GM23248 (cell line): ENCODE measurements around the gene CEMIP. TPM values are rescaled to one million over a fixed set of nuclear protein-coding genes. Genes with fewer than 3 reads are reported as not detected.
A peak's percentile ranks its signal among the peaks of the same experiment; 100 is the strongest.
"Not testable (repeated sequence)": the region's sequence is repeated elsewhere in the genome, so short reads cannot be mapped to it uniquely, and the experiment has no call there.

Experiments used
- DNase-seq: peaks from one replicate; pipeline ENCODE4 v3.0.0-alpha.2; 2015
- H2AFZ ChIP-seq: fragments of 200-600 bp; sonication (generic); 2 replicates; pipeline ENCODE4 v1.6.1; 2016; ENCODE audit warnings: antibody characterized with exemption
- H3F3A ChIP-seq: fragments of 200-600 bp; sonication (generic); 2 replicates; pipeline ENCODE4 v1.6.1; 2016; ENCODE audit warnings: mild to moderate bottlenecking, antibody characterized with exemption, mixed run types; ENCODE audit not compliant: insufficient read depth
- H3K27ac ChIP-seq: fragments of 200-600 bp; sonication (generic); 2 replicates; pipeline ENCODE4 v1.5.1; 2016; ENCODE audit warnings: mild to moderate bottlenecking
- H3K27me3 ChIP-seq: fragments of 200-600 bp; sonication (generic); replicated peaks from 2 replicates; pipeline ENCODE4 v1.6.1; 2016; ENCODE audit warnings: mild to moderate bottlenecking; ENCODE audit not compliant: insufficient read depth
- H3K36me3 ChIP-seq: fragments of 200-600 bp; sonication (generic); 2 replicates; pipeline ENCODE4 v1.6.1; 2016; ENCODE audit warnings: low read depth, mild to moderate bottlenecking
- H3K4me1 ChIP-seq: fragments of 200-600 bp; sonication (generic); 2 replicates; pipeline ENCODE4 v1.6.1; 2016; ENCODE audit warnings: mild to moderate bottlenecking; ENCODE audit not compliant: insufficient read depth
- H3K4me2 ChIP-seq: fragments of 200-600 bp; sonication (generic); one replicate; pipeline ENCODE4 v1.6.1; 2016; ENCODE audit warnings: mild to moderate bottlenecking; ENCODE audit not compliant: unreplicated experiment
- H3K4me3 ChIP-seq: fragments of 200-600 bp; sonication (generic); 2 replicates; pipeline ENCODE4 v1.5.1; 2016; ENCODE audit warnings: mild to moderate bottlenecking
- H3K79me2 ChIP-seq: fragments of 200-600 bp; sonication (generic); 2 replicates; pipeline ENCODE4 v1.6.1; 2016; ENCODE audit warnings: mild to moderate bottlenecking; ENCODE audit not compliant: insufficient read depth
- H3K9ac ChIP-seq: fragments of 200-600 bp; sonication (generic); 2 replicates; pipeline ENCODE4 v1.6.1; 2016; ENCODE audit warnings: mild to moderate bottlenecking
- H3K9me2 ChIP-seq: fragments of 200-600 bp; sonication (generic); 2 replicates; pipeline ENCODE4 v1.6.1; 2016; ENCODE audit warnings: mixed run types, mild to moderate bottlenecking, moderate library complexity; ENCODE audit not compliant: insufficient read depth
- H3K9me3 ChIP-seq: fragments of 200-600 bp; sonication (generic); one replicate; pipeline ENCODE4 v1.6.1; 2017; ENCODE audit warnings: low read depth
- H4K20me1 ChIP-seq: fragments of 200-600 bp; sonication (generic); 2 replicates; pipeline ENCODE4 v1.6.0; 2016; ENCODE audit not compliant: insufficient read depth
- EZH2 ChIP-seq: fragments of 200-600 bp; sonication (generic); IDR thresholded peaks from 2 replicates; pipeline ENCODE4 v1.6.1; 2018; ENCODE audit warnings: antibody characterized with exemption, mild to moderate bottlenecking; ENCODE audit not compliant: insufficient read depth, poor library complexity, severe bottlenecking
- EZH2phosphoT487 ChIP-seq: fragments of 200-600 bp; sonication (generic); IDR thresholded peaks from 2 replicates; pipeline ENCODE4 v1.6.1; 2018; ENCODE audit warnings: antibody characterized with exemption, moderate library complexity, mild to moderate bottlenecking, low read depth; ENCODE audit not compliant: insufficient read depth
- WGBS, 2 experiments: methylation state at CpG; one replicate each; pipeline ENCODE4 v1.1.6; 2015 to 2017; ENCODE audit warnings: low lambda C conversion rate in 2 of 2, low coverage in 1 of 2; ENCODE audit errors: missing lambda C conversion rate in 2 of 2; 5-methylcytosine and 5-hydroxymethylcytosine counted together
- in situ Hi-C: fragments of 300-500 bp; cut with MboI; formaldehyde crosslinking; loops from 2 replicates; pipeline ENCODE4 v1.15.0; 2020
- polyA plus RNA-seq: library from polyadenylated mRNA; unstranded; fragments of >200 nt; fragmentation: Nextera tagmentation; extraction: Ambion mirVana; gene quantifications from 2 replicates; pipeline ENCODE4 v1.2.1, GENCODE V29; 2016
- total RNA-seq: library from RNA; depleted of rRNA; stranded (reverse); fragments of >200 nt; shearing (Covaris generic); gene quantifications from 2 replicates; pipeline ENCODE4 v1.2.3, GENCODE V29; 2014

Gene CEMIP
- total and polyA plus RNA-seq, 2 experiments from 2014 or later = 134 to 213 TPM

- no peak overlapping the region for H2AFZ ChIP-seq
- no peak for DNase-seq
- no peak for TF ChIP-seq EZH2
- TF ChIP-seq EZH2phosphoT487 = no peak
- H4K20me1 ChIP-seq = no peaks in the 10 kb centered on the region
- no peaks in the 10 kb centered on the region for H3K9me3 ChIP-seq
- no peak overlapping the region for H3K4me2 ChIP-seq
- no peak overlapping the region for H3K4me3 ChIP-seq
- no peak overlapping the region for H3K27ac ChIP-seq
- H3K4me1 ChIP-seq = peaks cover 12% of the 10 kb centered on the region; the same call in 1 of the 2 replicates
- peaks cover 11% of the 10 kb centered on the region for H3F3A ChIP-seq
- no peak overlapping the region for H3K9ac ChIP-seq
- peaks cover 25% of the 10 kb centered on the region for H3K79me2 ChIP-seq
- H3K9me2 ChIP-seq = no peaks in the 10 kb centered on the region
- 95 to 96% methylated on average over 9 of the region's 9 CpGs for WGBS, 2 experiments
- no peaks in the 10 kb centered on the region for H3K27me3 ChIP-seq
- no peaks in the 10 kb centered on the region for H3K36me3 ChIP-seq
- in situ Hi-C loops = no loop called here
Measured at GRCh38 chr15:80958818-80959495, 179.8 kb downstream of the CEMIP start.

- H3K27me3 ChIP-seq, H3K36me3 ChIP-seq, H3K9ac ChIP-seq, H4K20me1 ChIP-seq, H2AFZ ChIP-seq, H3K27ac ChIP-seq, H3F3A ChIP-seq, H3K4me3 ChIP-seq, H3K4me2 ChIP-seq, H3K9me2 ChIP-seq, DNase-seq, in situ Hi-C loops, H3K9me3 ChIP-seq: not testable (repeated sequence)
- H3K4me1 ChIP-seq = peaks cover 13% of the 10 kb centered on the region
- H3K79me2 ChIP-seq = peaks cover 28% of the 10 kb centered on the region
Measured at GRCh38 chr15:80965454-80965853, 186.3 kb downstream of the CEMIP start.

GRCh38 chr15:80966431-80967197 lies 187.4 kb downstream of the CEMIP start:
- Histone ChIP-seq H3K4me3 (no peak overlapping the region), H3F3A (no peaks in the 10 kb centered on the region; the same call in 1 of the 2 replicates), H3K9me3 (no peaks in the 10 kb centered on the region), H3K4me1 (peaks cover 13% of the 10 kb centered on the region), H3K27me3 (no peaks in the 10 kb centered on the region), H2AFZ (no peak overlapping the region), H3K9ac (no peak overlapping the region), H3K4me2 (no peak overlapping the region), H3K36me3 (no peaks in the 10 kb centered on the region), H3K27ac (no peak overlapping the region), H4K20me1 (no peaks in the 10 kb centered on the region), H3K79me2 (peaks cover 19% of the 10 kb centered on the region), H3K9me2 (no peaks in the 10 kb centered on the region)
- in situ Hi-C loops = no loop called here
- 97% methylated on average over 8 of the region's 8 CpGs for WGBS, 2 experiments
- no peak for DNase-seq
- TF ChIP-seq EZH2 = no peak
- TF ChIP-seq EZH2phosphoT487 = no peak

- Histone ChIP-seq H3F3A (no peaks in the 10 kb centered on the region; the same call in 1 of the 2 replicates), H2AFZ (no peak overlapping the region), H3K27me3 (no peaks in the 10 kb centered on the region), H3K27ac (no peak overlapping the region), H3K4me3 (no peak overlapping the region), H3K4me2 (peak overlapping the region; percentile 56), H3K36me3 (no peaks in the 10 kb centered on the region), H3K9me2 (no peaks in the 10 kb centered on the region), H3K79me2 (peaks cover 12% of the 10 kb centered on the region), H3K4me1 (peaks cover 13% of the 10 kb centered on the region), H3K9me3 (no peaks in the 10 kb centered on the region), H3K9ac (no peak overlapping the region), H4K20me1 (no peaks in the 10 kb centered on the region)
- peak; percentile 63 for DNase-seq
- TF ChIP-seq EZH2 (no peak), EZH2phosphoT487 (no peak)
- 54 to 57% methylated on average over 3 of the region's 3 CpGs for WGBS, 2 experiments
- in situ Hi-C loops = no loop called here
Measured at GRCh38 chr15:80967451-80967850, 188.3 kb downstream of the CEMIP start.
